GM12878 (cell line): ENCODE results near the gene THSD4. TPM values are rescaled to one million over a fixed set of nuclear protein-coding genes. Genes with fewer than 3 reads are reported as not detected.

Experiments
- ATAC-seq: fragments of 200-7000 bp; cut with Tn5 transposase; 3 replicates; pipeline ENCODE4 v1.9.1; 2020; ENCODE audit warnings: mild to moderate bottlenecking, moderate library complexity
- BruUV-seq: library from RNA; stranded (reverse); fragments of 400-500 nt; replicated peaks from 2 replicates; lab custom pipeline; 2021; lab: Mats Ljungman, UMichigan
- CTCF ChIA-PET: fragments of 300-600 bp; sonication (Branson Sonifier 250); formaldehyde crosslinking; extraction: SDS; loops from one replicate; lab custom pipeline; 2021; ENCODE audit warnings: inconsistent platforms; lab: Yijun Ruan, JAX
- POLR2A ChIA-PET: fragments of 350-600 bp; formaldehyde crosslinking; extraction: SDS; loops from one replicate; lab custom pipeline; 2021; ENCODE audit warnings: inconsistent platforms; lab: Charles Lee
- RAD21 ChIA-PET: fragments of 300-600 bp; sonication (Branson Sonifier 250); formaldehyde crosslinking; loops from one replicate; lab custom pipeline; 2023; ENCODE audit warnings: antibody characterized with exemption; ENCODE audit not compliant: unreplicated experiment; lab: Charles Lee
- SMC1A ChIA-PET: fragments of 300-600 bp; sonication (Branson Sonifier 250); formaldehyde crosslinking; loops from one replicate; lab custom pipeline; 2023; ENCODE audit not compliant: unreplicated experiment, uncharacterized antibody; lab: Charles Lee
- DNase-seq: peaks from one replicate; pipeline ENCODE4 v3.0.0-alpha.2; 2011; ENCODE audit warnings: low read depth, low spot score
- FAIRE-seq: peaks from 3 replicates; lab custom pipeline; 2011; peaks lifted over from hg19 to GRCh38; lab: Jason Lieb, UNC
- H2AFZ ChIP-seq: 2 replicates; pipeline ENCODE4 v1.6.0; 2011; ENCODE audit warnings: low read depth, low read length, control low read depth; ENCODE audit not compliant: control insufficient read depth
- H3K27ac ChIP-seq: 2 replicates; pipeline ENCODE4 v1.5.1; 2011; ENCODE audit warnings: control low read depth; ENCODE audit not compliant: control insufficient read depth, insufficient read depth
- H3K27me3 ChIP-seq, 2 experiments: replicated peaks in 1 of 2; 2 replicates each; pipeline versions ENCODE4 v1.6.0 to v1.6.1; 2011; ENCODE audit warnings: low read length in 1 of 2; ENCODE audit not compliant: control insufficient read depth in 2 of 2, insufficient read depth in 2 of 2
- H3K36me3 ChIP-seq, 2 experiments: 2 replicates each; pipeline ENCODE4 v1.5.1; 2011; ENCODE audit warnings: low read length in 1 of 2; ENCODE audit not compliant: control insufficient read depth in 2 of 2, insufficient read depth in 2 of 2
- H3K4me1 ChIP-seq: 2 replicates; pipeline ENCODE4 v1.6.1; 2011; ENCODE audit warnings: mild to moderate bottlenecking, low read length, moderate library complexity, mixed read lengths; ENCODE audit not compliant: control insufficient read depth, insufficient read depth
- H3K4me2 ChIP-seq: 2 replicates; pipeline ENCODE4 v1.6.0; 2011; ENCODE audit warnings: control low read depth; ENCODE audit not compliant: control insufficient read depth, insufficient read depth
- H3K4me3 ChIP-seq: fragments of 200-600 bp; sonication (generic); 2 replicates; pipeline ENCODE4 v1.5.1; 2016
- H3K79me2 ChIP-seq: 2 replicates; pipeline ENCODE4 v1.6.0; 2011; ENCODE audit warnings: low read length; ENCODE audit not compliant: control insufficient read depth, insufficient read depth
- H3K9ac ChIP-seq: 2 replicates; pipeline ENCODE4 v1.8.0; 2011; ENCODE audit warnings: low read length, control low read depth, mixed read lengths; ENCODE audit not compliant: control insufficient read depth, insufficient read depth
- H3K9me3 ChIP-seq: replicated peaks from 3 replicates; pipeline ENCODE4 v1.5.1; 2011; ENCODE audit warnings: mild to moderate bottlenecking, low read length; ENCODE audit not compliant: control insufficient read depth, insufficient read depth
- H4K20me1 ChIP-seq: 2 replicates; pipeline ENCODE4 v1.6.0; 2011; ENCODE audit not compliant: control insufficient read depth, insufficient read depth
- ATF2 ChIP-seq: IDR thresholded peaks from 2 replicates; pipeline ENCODE4 v1.6.1; 2012; ENCODE audit warnings: low read length, inconsistent platforms
- BCL11A ChIP-seq: IDR thresholded peaks from 2 replicates; pipeline ENCODE4 v1.6.1; 2011; ENCODE audit warnings: low read depth, low read length
- CHD1 ChIP-seq: IDR thresholded peaks from 2 replicates; pipeline ENCODE4 v1.6.1; 2012; ENCODE audit warnings: low read depth, low read length, improper control_type of control experiment
- DPF2 ChIP-seq: fragments of 450-650 bp; IDR thresholded peaks from 2 replicates; pipeline ENCODE4 v1.6.1; 2017; ENCODE audit warnings: mild to moderate bottlenecking
- GATAD2B ChIP-seq: fragments of 450-650 bp; conservative IDR thresholded peaks from 2 replicates; pipeline ENCODE4 v1.6.1; 2017; ENCODE audit warnings: low read depth, mild to moderate bottlenecking, moderate library complexity
- HCFC1 ChIP-seq: fragments of 150-350 bp; IDR thresholded peaks from 2 replicates; pipeline ENCODE4 v1.6.1; 2014; ENCODE audit warnings: low read length
- HSF1 ChIP-seq: fragments of 150-350 bp; IDR thresholded peaks from 2 replicates; pipeline ENCODE4 v1.6.1; 2014; ENCODE audit warnings: mild to moderate bottlenecking, low read depth, low read length
- IKZF1 ChIP-seq: fragments of 450-650 bp; conservative IDR thresholded peaks from 2 replicates; pipeline ENCODE4 v1.6.1; 2017; ENCODE audit warnings: antibody characterized with exemption, mild to moderate bottlenecking
- IRF3 ChIP-seq: fragments of 450-650 bp; IDR thresholded peaks from 2 replicates; pipeline ENCODE4 v1.6.1; 2014; ENCODE audit warnings: mild to moderate bottlenecking
- IRF4 ChIP-seq: IDR thresholded peaks from 2 replicates; pipeline ENCODE4 v1.6.1; 2011; ENCODE audit warnings: low read depth, low read length
- MEF2A ChIP-seq: IDR thresholded peaks from 2 replicates; pipeline ENCODE4 v1.6.1; 2011; ENCODE audit warnings: low read depth, mild to moderate bottlenecking, low read length, moderate library complexity; ENCODE audit not compliant: insufficient read depth
- NFYB ChIP-seq: IDR thresholded peaks from 2 replicates; pipeline ENCODE4 v1.6.1; 2011; ENCODE audit warnings: low read depth, mild to moderate bottlenecking, low read length, improper control_type of control experiment, moderate library complexity; ENCODE audit not compliant: insufficient read depth
- POLR2AphosphoS5 ChIP-seq: IDR thresholded peaks from 2 replicates; pipeline ENCODE4 v1.6.1; 2011; ENCODE audit warnings: mild to moderate bottlenecking, low read length, inconsistent platforms
- SIX5 ChIP-seq: IDR thresholded peaks from 2 replicates; pipeline ENCODE4 v1.6.1; 2011; ENCODE audit warnings: mild to moderate bottlenecking, low read depth, low read length, moderate library complexity; ENCODE audit not compliant: severe bottlenecking
- SREBF2 ChIP-seq: IDR thresholded peaks from 2 replicates; pipeline ENCODE4 v1.6.1; 2012; ENCODE audit warnings: mild to moderate bottlenecking, low read length
- ZNF622 ChIP-seq: fragments of 450-650 bp; IDR thresholded peaks from 2 replicates; pipeline ENCODE4 v1.6.1; 2017; ENCODE audit warnings: mild to moderate bottlenecking, inconsistent platforms
- WGBS: methylation state at CpG from one replicate; pipeline ENCODE4 v1.1.6; 2016; ENCODE audit warnings: low lambda C conversion rate; ENCODE audit not compliant: insufficient replicate concordance, insufficient coverage; ENCODE audit errors: missing lambda C conversion rate; 5-methylcytosine and 5-hydroxymethylcytosine counted together
- in situ Hi-C: fragments of 300-500 bp; cut with MboI; formaldehyde crosslinking; loops from 9 replicates; pipeline ENCODE4 v1.14.3; 2018; ENCODE audit warnings: mixed read lengths
- intact Hi-C: fragments of 100-400 bp; cut with micrococcal nuclease; formaldehyde crosslinking; loops from one replicate; pipeline ENCODE4 v1.14.2; 2022; ENCODE audit not compliant: unreplicated experiment
- polyA plus RNA-seq, 11 experiments: library from polyadenylated mRNA; depleted of rRNA in 4 of 11; unstranded in 6 of 11; stranded (reverse) in 5 of 11; fragments of >200 nt; fragmentation: Nextera tagmentation in 4 of 11; fragmentation: Illumina TruSeq in 1 of 11; extraction: Ambion mirVana in 4 of 11; extraction: Trizol in 1 of 11; gene quantifications; 1 replicate in 1 of 11; 2 replicates in 10 of 11; pipeline versions ENCODE4 v1.2.1 to v1.2.3, GENCODE V29; 2011 to 2016; ENCODE audit warnings: inconsistent platforms in 2 of 11, missing spikeins in 2 of 11, low read depth in 1 of 11
- total RNA-seq, 4 experiments: library from RNA; depleted of rRNA in 3 of 4; stranded (reverse); fragments of >200 nt in 3 of 4; fragmentation: Illumina TruSeq in 1 of 4; extraction: Trizol in 1 of 4; gene quantifications; 2 replicates each; pipeline versions ENCODE4 v1.2.1 to v1.2.3, GENCODE V29; 2013 to 2021
- TF ChIP-seq, protein P1 (sequence below): fragments of 450-650 bp; formaldehyde crosslinking; IDR thresholded peaks from 2 replicates; pipeline ENCODE4 v1.4.0; 2020; ENCODE audit warnings: mild to moderate bottlenecking, moderate library complexity

The THSD4 gene
- total and polyA plus RNA-seq, 10 of the 15 experiments (the other 5 are each of a cell fraction or from before 2014, with no cell fraction given): 0.04 to 0.13 (median 0.05) TPM; not detected in 7

DNA sequence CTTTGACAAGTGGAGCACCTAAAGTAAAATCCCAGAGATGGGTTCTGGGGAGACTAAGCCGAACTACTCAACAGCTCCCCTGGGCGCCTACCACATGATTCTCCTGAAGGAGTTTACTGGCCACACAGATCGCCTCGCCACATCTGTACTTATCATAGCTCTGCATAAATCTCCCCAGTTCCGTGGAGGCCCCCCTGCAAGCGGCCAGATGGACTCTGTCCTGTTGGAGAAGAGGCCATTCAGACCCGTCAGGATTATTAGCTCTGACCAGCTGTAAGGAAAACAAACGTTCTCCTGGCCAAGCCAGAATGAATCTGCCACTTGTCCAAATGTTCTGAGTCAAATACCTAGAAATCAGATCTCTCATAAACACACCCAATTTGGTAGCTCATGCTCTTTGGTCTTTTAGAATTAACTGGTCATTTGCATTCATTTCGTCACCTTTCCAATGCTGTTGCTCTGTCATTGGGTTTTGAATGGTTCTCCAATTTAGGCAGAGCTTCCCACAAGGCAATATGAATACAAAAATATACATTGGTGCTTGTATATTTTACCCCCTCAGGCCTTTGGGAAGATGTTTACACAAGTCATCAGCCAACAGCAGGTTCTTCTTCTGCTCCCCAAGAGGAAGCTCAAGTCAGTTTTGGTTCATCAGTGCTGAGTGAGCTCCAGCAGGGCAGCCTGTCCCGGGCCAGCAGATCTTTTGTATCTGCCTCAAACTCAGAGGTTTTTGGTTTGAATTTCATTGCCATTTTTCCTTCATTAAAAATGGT lies 124.5 kb downstream of the THSD4 start (continued):
- no peak for TF ChIP-seq ATF2
- TF ChIP-seq BCL11A: no peak

DNA sequence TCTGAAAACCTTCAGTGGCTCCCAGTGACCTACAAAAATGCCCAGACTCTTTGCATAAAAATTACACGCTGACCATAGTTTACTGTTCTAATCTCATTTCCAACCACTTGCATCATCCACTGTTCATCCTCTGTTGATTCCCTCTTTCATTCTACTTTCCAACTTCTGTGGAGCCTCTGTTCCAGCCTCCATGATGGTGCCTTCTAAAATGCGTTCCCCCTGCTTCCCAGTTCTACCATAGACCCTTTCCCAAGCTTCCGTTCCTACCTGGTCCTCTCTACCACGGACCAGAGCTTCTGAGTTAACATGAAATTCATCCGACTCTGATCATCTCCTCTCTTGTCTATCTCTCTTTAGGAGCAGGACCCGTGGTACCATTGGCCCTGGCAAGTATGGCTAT lies 127.0 kb downstream of the THSD4 start:
- SMC1A ChIA-PET: no interaction called here
- BruUV-seq: no TSS peak
- in situ Hi-C loops (no loop called here), intact Hi-C loops (no loop called here)
- Histone ChIP-seq H3K79me2 (no peaks in the 10 kb centered on the region), H3K9ac (no peak overlapping the region), H3K27me3 (no peaks in the 10 kb centered on the region), H2AFZ (no peak overlapping the region), H3K36me3 (no peaks in the 10 kb centered on the region), H3K4me1 (no peaks in the 10 kb centered on the region), H3K27ac (no peak overlapping the region), H3K4me2 (no peak overlapping the region), H3K9me3 (no peaks in the 10 kb centered on the region), H4K20me1 (no peaks in the 10 kb centered on the region), H3K4me3 (no peak overlapping the region)
- WGBS: 36% methylated on average over 6 of the region's 6 CpGs
- POLR2A ChIA-PET: no interaction called here
- RAD21 ChIA-PET: no interaction called here
- CTCF ChIA-PET: no interaction called here
- ATAC-seq: no peak
- no peak for FAIRE-seq
- no peak for DNase-seq
- TF ChIP-seq NFYB (no peak), CHD1 (no peak), DPF2 (no peak), IRF4 (no peak), SIX5 (no peak), POLR2AphosphoS5 (no peak), HCFC1 (no peak), GATAD2B (no peak), HSF1 (no peak), IRF3 (no peak), MEF2A (no peak), ZNF622 (no peak), IKZF1 (no peak), SREBF2 (no peak)
- TF ChIP-seq, protein P1, sequence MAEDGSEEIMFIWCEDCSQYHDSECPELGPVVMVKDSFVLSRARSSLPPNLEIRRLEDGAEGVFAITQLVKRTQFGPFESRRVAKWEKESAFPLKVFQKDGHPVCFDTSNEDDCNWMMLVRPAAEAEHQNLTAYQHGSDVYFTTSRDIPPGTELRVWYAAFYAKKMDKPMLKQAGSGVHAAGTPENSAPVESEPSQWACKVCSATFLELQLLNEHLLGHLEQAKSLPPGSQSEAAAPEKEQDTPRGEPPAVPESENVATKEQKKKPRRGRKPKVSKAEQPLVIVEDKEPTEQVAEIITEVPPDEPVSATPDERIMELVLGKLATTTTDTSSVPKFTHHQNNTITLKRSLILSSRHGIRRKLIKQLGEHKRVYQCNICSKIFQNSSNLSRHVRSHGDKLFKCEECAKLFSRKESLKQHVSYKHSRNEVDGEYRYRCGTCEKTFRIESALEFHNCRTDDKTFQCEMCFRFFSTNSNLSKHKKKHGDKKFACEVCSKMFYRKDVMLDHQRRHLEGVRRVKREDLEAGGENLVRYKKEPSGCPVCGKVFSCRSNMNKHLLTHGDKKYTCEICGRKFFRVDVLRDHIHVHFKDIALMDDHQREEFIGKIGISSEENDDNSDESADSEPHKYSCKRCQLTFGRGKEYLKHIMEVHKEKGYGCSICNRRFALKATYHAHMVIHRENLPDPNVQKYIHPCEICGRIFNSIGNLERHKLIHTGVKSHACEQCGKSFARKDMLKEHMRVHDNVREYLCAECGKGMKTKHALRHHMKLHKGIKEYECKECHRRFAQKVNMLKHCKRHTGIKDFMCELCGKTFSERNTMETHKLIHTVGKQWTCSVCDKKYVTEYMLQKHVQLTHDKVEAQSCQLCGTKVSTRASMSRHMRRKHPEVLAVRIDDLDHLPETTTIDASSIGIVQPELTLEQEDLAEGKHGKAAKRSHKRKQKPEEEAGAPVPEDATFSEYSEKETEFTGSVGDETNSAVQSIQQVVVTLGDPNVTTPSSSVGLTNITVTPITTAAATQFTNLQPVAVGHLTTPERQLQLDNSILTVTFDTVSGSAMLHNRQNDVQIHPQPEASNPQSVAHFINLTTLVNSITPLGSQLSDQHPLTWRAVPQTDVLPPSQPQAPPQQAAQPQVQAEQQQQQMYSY: no peak
